Vagina (tissue), 2 donors: Measurements from ENCODE around the gene INSR. TPM values are rescaled to one million over a fixed set of nuclear protein-coding genes. Genes with fewer than 3 reads are reported as not detected.
A peak's percentile ranks its signal among the peaks of the same experiment; 100 is the strongest.

ENCODE experiments used
- DNase-seq, 2 donors: peaks; one replicate each; pipeline ENCODE4 v3.0.0-alpha.2; 2017; ENCODE audit errors: extremely low spot score in 2 of 2
- H3K27ac ChIP-seq: fragments of 200-600 bp; sonication (generic); one replicate; pipeline ENCODE4 v1.5.1; 2019
- H3K27me3 ChIP-seq: fragments of 200-600 bp; sonication (generic); one replicate; pipeline ENCODE4 v1.5.1; 2019
- H3K36me3 ChIP-seq, 2 donors: fragments of 200-600 bp; sonication (generic); one replicate each; pipeline ENCODE4 v1.5.1; 2017 to 2019
- H3K4me1 ChIP-seq: fragments of 200-600 bp; sonication (generic); one replicate; pipeline ENCODE4 v1.5.1; 2019
- H3K4me3 ChIP-seq, 2 donors: fragments of 200-600 bp; sonication (generic); 1 replicate in 1 of 2; 2 replicates in 1 of 2; pipeline ENCODE4 v1.5.1; 2016 to 2019
- H3K9me3 ChIP-seq: fragments of 200-600 bp; sonication (generic); one replicate; pipeline ENCODE4 v1.5.1; 2019
- CTCF ChIP-seq, 3 experiments: fragments of 450-650 bp in 2 of 3; fragments of 200-600 bp in 1 of 3; sonication (generic) in 1 of 3; IDR thresholded peaks; one replicate each; pipeline ENCODE4 v1.5.1; 2017 to 2019; ENCODE audit warnings: antibody characterized with exemption in 3 of 3, mild to moderate bottlenecking in 2 of 3, moderate library complexity in 2 of 3
- POLR2A ChIP-seq, 2 donors: fragments of 450-650 bp; IDR thresholded peaks; one replicate each; pipeline ENCODE4 v1.6.1; 2017; ENCODE audit warnings: antibody characterized with exemption in 2 of 2, mild to moderate bottlenecking in 2 of 2, moderate library complexity in 2 of 2
- POLR2AphosphoS5 ChIP-seq, 2 donors: sonication (generic); formaldehyde crosslinking; IDR thresholded peaks; one replicate each; pipeline ENCODE4 v1.9.0; 2017; ENCODE audit warnings: antibody characterized with exemption in 2 of 2, mild to moderate bottlenecking in 2 of 2, low read depth in 1 of 2; ENCODE audit not compliant: insufficient read depth in 1 of 2
- intact Hi-C: fragments of 100-400 bp; cut with DNase I; formaldehyde crosslinking; loops from one replicate; pipeline ENCODE4 v1.15.1; 2023
- total RNA-seq: library from RNA; depleted of rRNA; stranded (reverse); fragments of >200 nt; gene quantifications from one replicate; pipeline ENCODE4 v1.2.3, GENCODE V29; 2016

Gene INSR
- total RNA-seq, 1 donor from 2014 or later, result 86.7 TPM

GRCh38 chr19:7226739-7227138, 67.5 kb downstream of the INSR start:
- H3K4me1 ChIP-seq, result peaks cover 20% of the 10 kb centered on the region
- H3K27ac ChIP-seq, result no peak overlapping the region
- H3K27me3 ChIP-seq, result no peaks in the 10 kb centered on the region
- intact Hi-C loops, result no loop called here
- TF ChIP-seq POLR2AphosphoS5 (IDR thresholded peaks at IDR 0.05; ENCODE audit: insufficient read depth in 1 of 2, low read depth in 1 of 2) (no peak), CTCF (IDR thresholded peaks at IDR 0.05) (no peak), POLR2A (IDR thresholded peaks at IDR 0.05) (no peak)
- H3K36me3 ChIP-seq, result no peaks in the 10 kb centered on the region
- no peak overlapping the region for H3K4me3 ChIP-seq
- DNase-seq, result no peak
- no peaks in the 10 kb centered on the region for H3K9me3 ChIP-seq

- no peak for DNase-seq
- Histone ChIP-seq H3K36me3 (no peaks in the 10 kb centered on the region), H3K27ac (peak overlapping the region; percentile 27), H3K27me3 (no peaks in the 10 kb centered on the region), H3K4me3 (no peak overlapping the region), H3K4me1 (peaks cover 20% of the 10 kb centered on the region), H3K9me3 (no peaks in the 10 kb centered on the region)
- TF ChIP-seq CTCF (IDR thresholded peaks at IDR 0.05), result no peak
- TF ChIP-seq POLR2A (IDR thresholded peaks at IDR 0.05), result no peak
- no peak for TF ChIP-seq POLR2AphosphoS5 (IDR thresholded peaks at IDR 0.05; ENCODE audit: insufficient read depth in 1 of 2, low read depth in 1 of 2)
- intact Hi-C loops, result no loop called here
Observed at GRCh38 chr19:7225741-7226140, 68.5 kb downstream of the INSR start.

GRCh38 chr19:7224995-7225394, 69.2 kb downstream of the INSR start:
- Histone ChIP-seq H3K4me1 (peaks cover 20% of the 10 kb centered on the region), H3K9me3 (no peaks in the 10 kb centered on the region), H3K27me3 (no peaks in the 10 kb centered on the region), H3K27ac (peak overlapping the region; percentile 65), H3K4me3 (no peak overlapping the region), H3K36me3 (no peaks in the 10 kb centered on the region)
- TF ChIP-seq POLR2AphosphoS5 (IDR thresholded peaks at IDR 0.05; ENCODE audit: insufficient read depth in 1 of 2, low read depth in 1 of 2), result no peak
- no peak for TF ChIP-seq CTCF (IDR thresholded peaks at IDR 0.05)
- no peak for TF ChIP-seq POLR2A (IDR thresholded peaks at IDR 0.05)
- intact Hi-C loops, result no loop called here
- DNase-seq, result no peak

GRCh38 chr19:7224209-7224686, 70.0 kb downstream of the INSR start:
- Histone ChIP-seq H3K4me3 (peak overlapping the region in 1 of 2 donors; percentile 15), H3K27ac (peak overlapping the region; percentile 65), H3K27me3 (no peaks in the 10 kb centered on the region), H3K4me1 (peaks cover 20% of the 10 kb centered on the region), H3K36me3 (no peaks in the 10 kb centered on the region), H3K9me3 (no peaks in the 10 kb centered on the region)
- intact Hi-C loops, result no loop called here
- TF ChIP-seq POLR2AphosphoS5 (IDR thresholded peaks at IDR 0.05; ENCODE audit: insufficient read depth in 1 of 2, low read depth in 1 of 2), result peak; percentile 33 to 46
- TF ChIP-seq CTCF (IDR thresholded peaks at IDR 0.05), result no peak
- DNase-seq, result no peak

- H3K36me3 ChIP-seq, result no peaks in the 10 kb centered on the region
- TF ChIP-seq POLR2A (IDR thresholded peaks at IDR 0.05), result no peak
- no peak overlapping the region for H3K4me3 ChIP-seq
- peaks cover 20% of the 10 kb centered on the region for H3K4me1 ChIP-seq
- DNase-seq, result no peak
- no peak overlapping the region for H3K27ac ChIP-seq
- H3K27me3 ChIP-seq, result no peaks in the 10 kb centered on the region
- intact Hi-C loops, result no loop called here
- H3K9me3 ChIP-seq, result no peaks in the 10 kb centered on the region
Observed at GRCh38 chr19:7223429-7223828, 70.8 kb downstream of the INSR start.
